DOHH2 (cell line): ENCODE measurements around the gene PGAM2.

Source experiments
- H3F3A ChIP-seq: fragments of 200-600 bp; sonication (generic), shearing (Covaris generic); 2 replicates; pipeline ENCODE4 v1.6.0; 2016; ENCODE audit warnings: antibody characterized with exemption, mild to moderate bottlenecking; ENCODE audit not compliant: control insufficient read depth, insufficient read depth
- H3K27ac ChIP-seq: fragments of 200-600 bp; sonication (generic); 2 replicates; pipeline ENCODE4 v1.5.1; 2014; ENCODE audit warnings: low read depth, mild to moderate bottlenecking, low read length, moderate library complexity
- H3K27me3 ChIP-seq: fragments of 200-600 bp; sonication (generic); 2 replicates; pipeline ENCODE4 v1.6.1; 2014; ENCODE audit warnings: mild to moderate bottlenecking, low read length, mixed read lengths; ENCODE audit not compliant: control insufficient read depth
- H3K36me3 ChIP-seq: fragments of 200-600 bp; sonication (generic); 2 replicates; pipeline ENCODE4 v1.6.1; 2014; ENCODE audit warnings: mild to moderate bottlenecking, low read length, moderate library complexity, mixed read lengths; ENCODE audit not compliant: control insufficient read depth
- H3K4me1 ChIP-seq: fragments of 200-600 bp; sonication (generic); 2 replicates; pipeline ENCODE4 v1.6.1; 2014; ENCODE audit warnings: mild to moderate bottlenecking, low read length, mixed read lengths; ENCODE audit not compliant: control insufficient read depth
- H3K4me2 ChIP-seq: fragments of 200-600 bp; sonication (generic); 2 replicates; pipeline ENCODE4 v1.6.0; 2014; ENCODE audit warnings: mild to moderate bottlenecking, low read length, moderate library complexity
- H3K4me3 ChIP-seq: fragments of 200-600 bp; sonication (generic); 2 replicates; pipeline ENCODE4 v1.5.1; 2014; ENCODE audit warnings: mild to moderate bottlenecking, low read length, mixed read lengths
- H3K79me2 ChIP-seq: fragments of 200-600 bp; sonication (generic); 2 replicates; pipeline ENCODE4 v1.6.1; 2014; ENCODE audit warnings: mild to moderate bottlenecking, low read length, mixed read lengths; ENCODE audit not compliant: control insufficient read depth
- H3K9me2 ChIP-seq: fragments of 200-600 bp; sonication (generic); replicated peaks from 2 replicates; pipeline ENCODE4 v1.6.1; 2014; ENCODE audit warnings: mild to moderate bottlenecking, low read length, mixed read lengths; ENCODE audit not compliant: control insufficient read depth
- H3K9me3 ChIP-seq: fragments of 200-600 bp; sonication (generic); 2 replicates; pipeline ENCODE4 v1.6.1; 2014; ENCODE audit warnings: antibody characterized with exemption, low read length, mixed read lengths; ENCODE audit not compliant: control insufficient read depth, insufficient read depth
- H4K20me1 ChIP-seq: fragments of 200-600 bp; sonication (generic); 2 replicates; pipeline ENCODE4 v1.6.0; 2014; ENCODE audit warnings: low read depth, mild to moderate bottlenecking, antibody characterized with exemption, low read length, moderate library complexity; ENCODE audit not compliant: control insufficient read depth, insufficient read depth
- EZH2phosphoT487 ChIP-seq: fragments of 200-600 bp; sonication (generic); IDR thresholded peaks from 2 replicates; pipeline ENCODE4 v1.6.1; 2017; ENCODE audit warnings: borderline replicate concordance, mild to moderate bottlenecking, antibody characterized with exemption, low read length, moderate library complexity, mixed read lengths
- TF ChIP-seq, protein P1 (sequence below): fragments of 200-600 bp; sonication (generic); IDR thresholded peaks from one replicate; pipeline ENCODE4 v1.5.1; 2014; ENCODE audit warnings: antibody characterized with exemption, mild to moderate bottlenecking, low read depth, low read length; ENCODE audit not compliant: poor library complexity, severe bottlenecking

The PGAM2 gene

DNA sequence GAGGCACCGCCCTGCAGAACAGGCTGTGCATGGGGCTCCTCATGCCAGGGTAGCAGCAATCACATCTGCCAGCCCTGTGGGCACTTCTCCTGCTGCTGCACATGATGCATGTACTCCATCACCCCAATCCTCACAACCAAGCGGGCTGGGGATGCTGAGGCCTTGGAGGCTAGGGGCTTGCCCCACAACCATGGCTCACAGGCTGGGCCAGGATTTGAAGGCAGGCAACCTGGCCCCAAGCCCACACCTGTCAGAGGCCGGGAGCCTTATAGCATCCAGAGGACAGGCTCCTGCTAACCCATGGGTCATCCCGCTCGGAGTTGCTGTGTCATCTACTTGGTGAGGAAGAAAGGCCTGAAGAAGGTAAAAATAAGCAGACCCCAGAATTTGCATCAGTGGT, 14.8 kb upstream of the PGAM2 start:
- H3K79me2 ChIP-seq, result peaks cover 26% of the 10 kb centered on the region
- H4K20me1 ChIP-seq, result no peaks in the 10 kb centered on the region
- H3K4me1 ChIP-seq, result peaks cover 37% of the 10 kb centered on the region
- peaks cover 6% of the 10 kb centered on the region; the same call in 1 of the 2 replicates for H3F3A ChIP-seq
- H3K9me3 ChIP-seq, result no peaks in the 10 kb centered on the region
- TF ChIP-seq, protein P1, sequence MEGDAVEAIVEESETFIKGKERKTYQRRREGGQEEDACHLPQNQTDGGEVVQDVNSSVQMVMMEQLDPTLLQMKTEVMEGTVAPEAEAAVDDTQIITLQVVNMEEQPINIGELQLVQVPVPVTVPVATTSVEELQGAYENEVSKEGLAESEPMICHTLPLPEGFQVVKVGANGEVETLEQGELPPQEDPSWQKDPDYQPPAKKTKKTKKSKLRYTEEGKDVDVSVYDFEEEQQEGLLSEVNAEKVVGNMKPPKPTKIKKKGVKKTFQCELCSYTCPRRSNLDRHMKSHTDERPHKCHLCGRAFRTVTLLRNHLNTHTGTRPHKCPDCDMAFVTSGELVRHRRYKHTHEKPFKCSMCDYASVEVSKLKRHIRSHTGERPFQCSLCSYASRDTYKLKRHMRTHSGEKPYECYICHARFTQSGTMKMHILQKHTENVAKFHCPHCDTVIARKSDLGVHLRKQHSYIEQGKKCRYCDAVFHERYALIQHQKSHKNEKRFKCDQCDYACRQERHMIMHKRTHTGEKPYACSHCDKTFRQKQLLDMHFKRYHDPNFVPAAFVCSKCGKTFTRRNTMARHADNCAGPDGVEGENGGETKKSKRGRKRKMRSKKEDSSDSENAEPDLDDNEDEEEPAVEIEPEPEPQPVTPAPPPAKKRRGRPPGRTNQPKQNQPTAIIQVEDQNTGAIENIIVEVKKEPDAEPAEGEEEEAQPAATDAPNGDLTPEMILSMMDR, result no peak
- TF ChIP-seq EZH2phosphoT487, result no peak
- H3K9me2 ChIP-seq, result no peaks in the 10 kb centered on the region
- H3K4me3 ChIP-seq, result peak overlapping the region; percentile 99
- H3K36me3 ChIP-seq, result peaks cover 67% of the 10 kb centered on the region
- H3K4me2 ChIP-seq, result peak overlapping the region; percentile 97
- no peaks in the 10 kb centered on the region for H3K27me3 ChIP-seq
- H3K27ac ChIP-seq, result no peak overlapping the region

DNA sequence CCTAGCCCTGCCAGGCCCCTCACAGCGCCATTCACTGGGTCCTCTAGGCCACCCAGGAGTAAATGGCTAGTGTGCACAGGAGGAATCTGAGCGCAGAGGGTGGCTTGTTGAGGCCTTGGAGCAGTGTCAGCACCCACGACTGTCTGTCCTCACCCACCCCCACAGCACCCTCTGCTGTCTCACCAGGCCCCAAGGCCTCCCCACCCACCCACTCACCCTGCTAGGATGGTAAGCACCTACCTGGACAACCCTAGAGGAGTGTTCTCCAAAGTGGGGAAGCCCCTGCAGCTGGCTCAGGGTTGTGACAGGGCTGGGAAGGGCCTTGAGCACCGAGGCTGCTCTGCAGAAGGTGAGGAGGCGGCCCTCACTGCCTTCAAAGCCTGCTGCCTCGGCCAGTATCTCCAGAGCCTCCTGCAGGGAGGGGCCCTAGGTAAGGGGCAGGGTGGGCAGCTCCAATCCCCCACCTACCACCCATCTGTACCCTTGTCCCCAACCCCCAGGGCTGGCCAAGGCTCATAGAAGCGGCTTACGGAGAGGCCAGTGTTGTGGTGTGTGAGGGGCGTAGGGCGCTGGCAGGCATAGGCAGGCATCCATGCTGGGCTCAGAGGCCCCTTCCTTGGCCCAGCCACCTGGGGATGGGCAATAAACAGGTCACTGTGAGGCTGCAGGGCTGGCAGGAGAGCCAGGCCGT, 14.1 kb upstream of the PGAM2 start:
- H3K79me2 ChIP-seq, result peaks cover 26% of the 10 kb centered on the region
- H3K27me3 ChIP-seq, result no peaks in the 10 kb centered on the region
- no peaks in the 10 kb centered on the region for H4K20me1 ChIP-seq
- H3K9me3 ChIP-seq, result no peaks in the 10 kb centered on the region
- H3K36me3 ChIP-seq, result peaks cover 73% of the 10 kb centered on the region
- peaks cover 37% of the 10 kb centered on the region for H3K4me1 ChIP-seq
- TF ChIP-seq, protein P1, result no peak
- TF ChIP-seq EZH2phosphoT487, result no peak
- peak overlapping the region; percentile 97; the same call in 1 of the 2 replicates for H3K4me2 ChIP-seq
- peaks cover 3% of the 10 kb centered on the region; the same call in 1 of the 2 replicates for H3F3A ChIP-seq
- no peak overlapping the region for H3K27ac ChIP-seq
- no peaks in the 10 kb centered on the region for H3K9me2 ChIP-seq
- H3K4me3 ChIP-seq, result no peak overlapping the region

GRCh38 chr7:44078521-44078920, 13.2 kb upstream of the PGAM2 start:
- no peaks in the 10 kb centered on the region for H3K9me3 ChIP-seq
- peaks cover 83% of the 10 kb centered on the region for H3K36me3 ChIP-seq
- H3K27me3 ChIP-seq, result no peaks in the 10 kb centered on the region
- peak overlapping the region; percentile 97; the same call in 1 of the 2 replicates for H3K4me2 ChIP-seq
- no peak for TF ChIP-seq EZH2phosphoT487
- TF ChIP-seq, protein P1, result no peak
- H3K9me2 ChIP-seq, result no peaks in the 10 kb centered on the region
- peaks cover 26% of the 10 kb centered on the region for H3K79me2 ChIP-seq
- H3K4me1 ChIP-seq, result peaks cover 42% of the 10 kb centered on the region
- 0 out of 2 replicates have a peak, but pooled peaks cover 3% of the 10 kb centered on the region for H3F3A ChIP-seq
- no peaks in the 10 kb centered on the region for H4K20me1 ChIP-seq
- no peak overlapping the region for H3K4me3 ChIP-seq
- no peak overlapping the region for H3K27ac ChIP-seq
